GM12891 (cell line): ENCODE data around the gene PTGES3.
A peak's percentile ranks its signal among the peaks of the same experiment; 100 is the strongest.

Source experiments
- DNase-seq: peaks from one replicate; pipeline ENCODE4 v3.0.0; 2011; ENCODE audit warnings: low spot score; ENCODE audit not compliant: insufficient read length
- FAIRE-seq: peaks from 2 replicates; lab custom pipeline; 2011; peaks lifted over from hg19 to GRCh38; lab: Jason Lieb, UNC
- PAX5 ChIP-seq: IDR thresholded peaks from 2 replicates; pipeline ENCODE4 v1.6.1; 2011; ENCODE audit warnings: low read length, moderate library complexity, mild to moderate bottlenecking; ENCODE audit not compliant: insufficient read depth, severe bottlenecking
- POLR2A ChIP-seq: IDR thresholded peaks from 2 replicates; pipeline ENCODE4 v1.6.1; 2011; ENCODE audit warnings: low read depth, low read length, control low read depth
- POLR2AphosphoS5 ChIP-seq: IDR thresholded peaks from 2 replicates; pipeline ENCODE4 v1.6.1; 2011; ENCODE audit warnings: low read depth, low read length, control low read depth
- POU2F2 ChIP-seq: IDR thresholded peaks from 2 replicates; pipeline ENCODE4 v1.6.1; 2011; ENCODE audit warnings: low read depth, mild to moderate bottlenecking, control low read depth, low read length, moderate library complexity
- SPI1 ChIP-seq: IDR thresholded peaks from 2 replicates; pipeline ENCODE4 v1.6.1; 2011; ENCODE audit warnings: low read depth, low read length, control low read depth
- TAF1 ChIP-seq: IDR thresholded peaks from 2 replicates; pipeline ENCODE4 v1.6.1; 2011; ENCODE audit warnings: low read depth, low read length, control low read depth

Gene PTGES3

GRCh38 chr12:56721721-56722120, 33.6 kb upstream of the PTGES3 start:
- FAIRE-seq = no peak
- TF ChIP-seq POLR2AphosphoS5 = no peak
- no peak for TF ChIP-seq POLR2A
- no peak for TF ChIP-seq SPI1
- TF ChIP-seq TAF1 = no peak
- TF ChIP-seq POU2F2 = no peak
- TF ChIP-seq PAX5 = no peak
- DNase-seq = no peak

GRCh38 chr12:56721216-56721615, 33.1 kb upstream of the PTGES3 start:
- TF ChIP-seq POLR2A = 0 out of 2 replicates have a peak, but pooled peaks have one; percentile 16
- no peak for TF ChIP-seq POU2F2
- FAIRE-seq = no peak
- no peak for DNase-seq

- no peak for TF ChIP-seq POU2F2
- no peak for TF ChIP-seq POLR2A
- no peak for TF ChIP-seq PAX5
- TF ChIP-seq POLR2AphosphoS5 = no peak
- TF ChIP-seq TAF1 = no peak
- no peak for TF ChIP-seq SPI1
- FAIRE-seq (no peak), DNase-seq (no peak)
Observed at GRCh38 chr12:56720731-56721151, 32.7 kb upstream of the PTGES3 start.

- TF ChIP-seq POU2F2 = no peak
- TF ChIP-seq PAX5 = no peak
- FAIRE-seq = no peak
- no peak for DNase-seq
Observed at GRCh38 chr12:56719056-56719455, 31.0 kb upstream of the PTGES3 start.

- FAIRE-seq = no peak
- no peak for DNase-seq
- no peak for TF ChIP-seq POU2F2
Observed at GRCh38 chr12:56718636-56719035, 30.6 kb upstream of the PTGES3 start.

- TF ChIP-seq POU2F2 (no peak), POLR2A (no peak), TAF1 (no peak), POLR2AphosphoS5 (no peak), PAX5 (no peak), SPI1 (no peak)
- FAIRE-seq (no peak), DNase-seq (no peak)
Observed at GRCh38 chr12:56718149-56718548, 30.1 kb upstream of the PTGES3 start.

GRCh38 chr12:56716933-56717880, 29.1 kb upstream of the PTGES3 start:
- DNase-seq = no peak
- TF ChIP-seq POLR2A (no peak; the same call in 1 of the 2 replicates), PAX5 (no peak), POU2F2 (no peak)
- FAIRE-seq = no peak

GRCh38 chr12:56716458-56716857, 28.4 kb upstream of the PTGES3 start:
- TF ChIP-seq SPI1 (peak; percentile 17; the same call in 1 of the 2 replicates), POLR2A (no peak), POLR2AphosphoS5 (peak; percentile 41; the same call in 1 of the 2 replicates)
- FAIRE-seq (no peak), DNase-seq (no peak)

- FAIRE-seq = no peak
- TF ChIP-seq POLR2AphosphoS5 (no peak), PAX5 (no peak), SPI1 (no peak), TAF1 (no peak), POLR2A (no peak), POU2F2 (no peak)
Observed at GRCh38 chr12:56715798-56716197, 27.7 kb upstream of the PTGES3 start.

GRCh38 chr12:56714431-56714929, 26.4 kb upstream of the PTGES3 start:
- DNase-seq = no peak
- no peak for TF ChIP-seq POLR2AphosphoS5
- TF ChIP-seq PAX5 = no peak
- no peak for TF ChIP-seq POU2F2
- TF ChIP-seq TAF1 = no peak
- no peak for TF ChIP-seq SPI1
- no peak for TF ChIP-seq POLR2A
- no peak for FAIRE-seq

More at GRCh38 chr12:56715798-56716197, 27.7 kb upstream of the PTGES3 start:
- DNase-seq = no peak
